ENCODE measurements around the gene KCNK4.
"Not testable (repeated sequence)": the region's sequence is repeated elsewhere in the genome, so short reads cannot be mapped to it uniquely, and the experiment has no call there.

Gene KCNK4

DNA sequence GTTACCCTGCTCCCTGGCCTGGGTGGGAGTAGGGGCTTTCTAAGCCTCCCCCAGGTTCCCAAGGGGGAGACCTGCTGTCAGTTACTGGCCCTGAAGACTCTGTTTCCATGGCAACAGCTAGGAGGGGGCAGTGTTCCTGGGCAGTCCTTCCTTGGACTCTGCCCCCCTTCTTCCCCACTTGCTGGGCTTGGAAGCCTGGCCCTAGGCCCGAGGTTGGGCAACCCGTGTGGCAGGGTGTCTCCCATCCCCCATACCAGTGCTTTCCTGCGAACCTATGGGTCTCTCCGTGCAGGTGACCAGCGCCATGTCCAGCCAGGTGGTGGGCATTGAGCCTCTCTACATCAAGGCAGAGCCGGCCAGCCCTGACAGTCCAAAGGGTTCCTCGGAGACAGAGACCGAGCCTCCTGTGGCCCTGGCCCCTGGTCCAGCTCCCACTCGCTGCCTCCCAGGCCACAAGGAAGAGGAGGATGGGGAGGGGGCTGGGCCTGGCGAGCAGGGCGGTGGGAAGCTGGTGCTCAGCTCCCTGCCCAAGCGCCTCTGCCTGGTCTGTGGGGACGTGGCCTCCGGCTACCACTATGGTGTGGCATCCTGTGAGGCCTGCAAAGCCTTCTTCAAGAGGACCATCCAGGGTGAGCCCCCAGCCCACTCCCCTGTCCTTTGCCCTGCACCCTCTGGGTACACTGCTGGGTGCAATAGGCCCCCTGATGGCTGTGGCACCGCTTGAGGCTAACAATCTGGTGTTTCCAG is 15.9 kb downstream of the KCNK4 start:
- DNase-seq (ENCODE audit: low spot score): no peak

DNA sequence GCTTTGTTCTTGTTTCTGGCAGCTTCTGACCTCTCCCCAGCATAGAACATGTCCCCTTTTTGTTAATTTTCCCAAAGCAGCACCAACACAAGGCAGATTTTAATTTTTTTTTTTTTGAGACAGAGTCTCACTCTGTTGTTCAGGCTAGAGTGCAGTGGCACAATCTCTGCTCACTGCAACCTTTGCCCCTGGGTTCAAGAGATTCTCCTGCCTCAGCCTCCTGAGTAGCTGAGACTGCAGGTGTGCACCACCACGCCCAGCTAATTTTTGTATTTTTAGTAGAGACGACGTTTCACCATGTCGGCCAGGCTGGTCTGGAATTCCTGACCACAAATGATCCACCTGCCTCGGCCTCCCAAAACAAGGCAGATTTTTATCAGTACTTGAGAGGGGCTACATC is 16.7 kb downstream of the KCNK4 start:
- DNase-seq (ENCODE audit: low spot score): not testable (repeated sequence)

GRCh38 chr11:64312947-64313346 is 21.8 kb downstream of the KCNK4 start:
- no peak for DNase-seq (ENCODE audit: low spot score)

DNA sequence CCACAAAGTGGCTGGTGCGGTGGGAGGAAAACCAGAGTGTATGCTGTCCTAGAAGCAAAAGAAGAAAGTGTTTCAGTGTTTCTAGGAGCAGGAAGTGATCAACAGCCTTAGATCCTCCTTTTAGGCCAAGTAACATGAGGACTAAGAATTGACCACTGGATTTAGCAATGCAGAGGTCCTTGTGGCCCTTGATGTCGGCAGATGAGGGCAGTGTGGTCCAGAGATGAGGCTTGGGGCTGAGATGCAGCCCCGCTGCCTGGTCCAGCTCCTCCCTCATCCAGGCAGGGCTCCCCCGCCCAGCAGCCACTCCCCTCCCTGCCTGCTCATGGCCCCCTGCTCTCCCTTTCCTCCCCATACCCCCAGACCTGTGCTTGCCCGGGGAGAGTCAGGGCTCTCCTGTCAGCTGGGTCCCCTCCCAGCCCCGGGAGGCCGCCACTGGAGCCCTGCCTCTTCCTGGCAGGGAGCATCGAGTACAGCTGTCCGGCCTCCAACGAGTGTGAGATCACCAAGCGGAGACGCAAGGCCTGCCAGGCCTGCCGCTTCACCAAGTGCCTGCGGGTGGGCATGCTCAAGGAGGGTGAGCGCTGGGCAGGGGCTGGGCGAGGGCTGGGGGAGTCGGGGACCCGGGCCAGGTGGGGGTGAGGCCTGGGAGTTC is 22.5 kb downstream of the KCNK4 start:
- no peak for DNase-seq (ENCODE audit: low spot score)

- no peak for DNase-seq (ENCODE audit: low spot score)
These were observed 23.2 kb downstream of the KCNK4 start for GRCh38 chr11:64314146-64314804.

- DNase-seq (ENCODE audit: low spot score): no peak
These were observed 23.9 kb downstream of the KCNK4 start for GRCh38 chr11:64314805-64315561.

- not testable (repeated sequence) for DNase-seq (ENCODE audit: low spot score)
These were observed 24.8 kb downstream of the KCNK4 start for GRCh38 chr11:64315667-64316526.

DNA sequence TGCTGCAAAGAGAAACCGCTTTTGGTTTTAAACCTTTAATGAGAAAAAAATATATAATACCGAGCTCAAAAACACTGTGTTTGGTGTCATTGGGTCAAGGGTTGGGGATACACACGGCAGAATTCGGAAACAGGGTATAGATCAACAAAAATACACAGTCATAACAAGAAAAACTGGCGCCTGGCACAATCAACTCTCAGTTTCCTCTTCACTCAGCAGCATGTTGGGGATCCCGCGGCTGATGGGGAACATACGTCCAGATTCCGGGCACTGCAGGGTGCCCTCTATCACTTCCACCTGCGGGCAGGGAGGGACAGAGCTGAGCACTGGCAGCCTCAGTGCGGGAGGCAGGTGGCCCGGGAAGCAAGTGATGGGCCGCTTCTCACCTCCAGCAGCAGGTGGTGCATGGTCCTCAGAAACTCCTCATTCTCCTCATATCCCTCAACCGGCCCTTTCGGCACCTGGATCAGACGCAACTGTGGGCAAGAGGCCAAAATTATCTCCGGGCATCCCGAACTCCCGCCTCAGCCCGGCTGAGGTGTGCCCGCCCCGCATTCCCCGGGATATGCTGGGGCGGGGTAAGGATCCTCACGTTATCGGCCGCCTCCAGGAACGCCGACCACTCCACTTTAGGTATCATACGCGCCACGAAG is 25.7 kb downstream of the KCNK4 start:
- no peak for DNase-seq (ENCODE audit: low spot score)

DNA sequence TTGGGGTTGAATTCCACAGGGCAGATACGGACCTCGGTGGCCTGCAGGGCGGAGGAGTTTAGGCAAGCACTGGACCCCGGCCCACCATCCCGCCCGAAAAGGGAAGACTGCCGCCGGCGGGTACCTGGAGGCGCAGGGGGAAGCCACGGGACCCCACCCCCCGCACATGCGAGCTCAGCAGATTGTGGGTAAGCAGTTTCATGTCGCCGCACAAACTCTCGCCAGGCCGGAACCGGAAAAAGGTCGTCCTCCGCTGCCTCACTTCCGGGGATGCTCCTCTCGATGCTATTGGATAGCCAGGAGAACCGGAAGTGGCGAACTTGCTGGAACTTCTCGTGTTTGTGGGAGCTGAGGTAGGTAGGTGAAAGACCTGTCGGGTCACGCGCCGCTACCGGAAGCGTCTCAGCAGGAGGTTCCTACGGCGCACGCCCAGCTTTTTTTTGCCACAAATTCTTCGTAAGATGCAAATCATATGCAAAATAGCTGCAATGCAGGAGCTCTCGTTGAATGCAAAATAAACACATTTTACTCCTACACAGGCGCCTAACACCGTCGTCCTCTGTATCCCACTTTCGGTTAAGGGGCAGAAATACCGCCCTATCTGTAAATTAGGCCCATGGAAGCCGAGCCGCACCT is 26.3 kb downstream of the KCNK4 start, which contains the start of gene TRMT112:
TSS of gene TRMT112 (minus strand) at position 235 of the 636 bp plus-strand sequence. CDS start at position 202, 33 bp downstream.
- DNase-seq (ENCODE audit: low spot score): peak; percentile 92

DNA sequence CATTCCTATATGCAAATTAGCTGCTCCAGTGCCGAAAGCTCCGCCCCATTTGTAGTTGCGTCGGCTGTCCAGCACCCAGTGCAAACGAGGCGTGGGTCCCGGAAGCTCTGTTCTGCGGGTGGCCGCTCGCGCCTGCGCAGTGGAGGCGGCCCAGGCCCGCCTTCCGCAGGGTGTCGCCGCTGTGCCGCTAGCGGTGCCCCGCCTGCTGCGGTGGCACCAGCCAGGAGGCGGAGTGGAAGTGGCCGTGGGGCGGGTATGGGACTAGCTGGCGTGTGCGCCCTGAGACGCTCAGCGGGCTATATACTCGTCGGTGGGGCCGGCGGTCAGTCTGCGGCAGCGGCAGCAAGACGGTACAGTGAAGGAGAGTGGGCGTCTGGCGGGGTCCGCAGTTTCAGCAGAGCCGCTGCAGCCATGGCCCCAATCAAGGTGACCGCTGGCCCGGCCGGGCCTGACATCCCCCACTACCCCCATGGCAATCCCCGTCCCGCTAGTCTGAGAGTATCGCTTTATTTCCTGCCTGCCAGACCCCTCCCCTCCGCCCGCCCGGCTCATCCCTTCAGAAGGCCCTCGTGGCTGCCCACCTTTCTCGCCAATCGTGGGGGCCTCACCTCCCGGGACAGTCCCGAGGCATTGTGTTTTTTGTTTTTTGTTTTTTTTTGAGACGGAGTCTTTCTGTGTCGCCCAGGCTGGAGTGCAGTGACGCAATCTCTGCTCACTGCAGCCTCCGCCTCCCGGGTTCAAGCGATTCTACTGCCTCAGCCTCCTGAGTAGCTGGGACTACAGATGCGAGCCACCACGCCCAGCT is 27.1 kb downstream of the KCNK4 start, which contains the start of gene PRDX5:
TSS of gene PRDX5 (plus strand) at position 161 of the 805 bp plus-strand sequence. CDS start at position 256, 95 bp downstream.
- peak; percentile 96 for DNase-seq (ENCODE audit: low spot score)

GRCh38 chr11:64318766-64319761 is 28.0 kb downstream of the KCNK4 start:
- DNase-seq (ENCODE audit: low spot score): no peak

DNA sequence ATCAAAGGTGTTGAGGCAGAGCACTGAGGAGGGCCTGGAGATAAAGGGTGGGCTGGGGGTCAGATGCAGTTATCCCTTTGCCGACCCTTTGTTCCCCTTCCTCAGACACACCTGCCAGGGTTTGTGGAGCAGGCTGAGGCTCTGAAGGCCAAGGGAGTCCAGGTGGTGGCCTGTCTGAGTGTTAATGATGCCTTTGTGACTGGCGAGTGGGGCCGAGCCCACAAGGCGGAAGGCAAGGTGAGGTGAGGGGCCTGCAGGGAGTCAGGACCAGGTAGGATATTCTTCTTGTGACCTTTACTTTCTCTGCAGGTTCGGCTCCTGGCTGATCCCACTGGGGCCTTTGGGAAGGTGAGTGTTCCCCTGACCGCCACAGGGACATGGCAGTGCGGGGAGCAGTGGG is 29.5 kb downstream of the KCNK4 start:
- no peak for DNase-seq (ENCODE audit: low spot score)

- DNase-seq (ENCODE audit: low spot score): no peak
These were observed 29.9 kb downstream of the KCNK4 start for GRCh38 chr11:64321026-64321425.

- no peak for DNase-seq (ENCODE audit: low spot score)
These were observed 30.4 kb downstream of the KCNK4 start for GRCh38 chr11:64321533-64321932.

GRCh38 chr11:64322925-64323260 is 31.8 kb downstream of the KCNK4 start:
- DNase-seq (ENCODE audit: low spot score): no peak

DNA sequence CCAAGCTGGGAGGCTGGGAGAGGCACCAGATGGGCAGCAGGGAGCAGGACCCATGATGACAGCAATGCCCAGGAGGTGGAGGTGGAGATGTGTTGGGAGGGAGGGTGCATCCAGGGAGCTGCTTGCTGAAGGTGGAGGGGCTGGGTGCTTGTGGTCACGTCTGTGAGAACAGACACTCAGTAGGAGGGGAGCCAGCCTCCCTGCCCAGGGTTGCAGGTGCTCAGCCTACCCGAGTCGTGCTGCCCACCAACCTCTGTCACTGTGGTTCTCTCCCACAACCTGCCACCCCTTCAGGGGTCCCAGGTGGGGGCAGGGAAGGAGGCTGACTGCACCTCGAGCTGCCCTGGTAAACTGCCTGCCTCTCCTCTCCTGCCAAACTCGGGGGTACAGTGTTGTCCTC is 32.3 kb downstream of the KCNK4 start:
- no peak for DNase-seq (ENCODE audit: low spot score)

DNA sequence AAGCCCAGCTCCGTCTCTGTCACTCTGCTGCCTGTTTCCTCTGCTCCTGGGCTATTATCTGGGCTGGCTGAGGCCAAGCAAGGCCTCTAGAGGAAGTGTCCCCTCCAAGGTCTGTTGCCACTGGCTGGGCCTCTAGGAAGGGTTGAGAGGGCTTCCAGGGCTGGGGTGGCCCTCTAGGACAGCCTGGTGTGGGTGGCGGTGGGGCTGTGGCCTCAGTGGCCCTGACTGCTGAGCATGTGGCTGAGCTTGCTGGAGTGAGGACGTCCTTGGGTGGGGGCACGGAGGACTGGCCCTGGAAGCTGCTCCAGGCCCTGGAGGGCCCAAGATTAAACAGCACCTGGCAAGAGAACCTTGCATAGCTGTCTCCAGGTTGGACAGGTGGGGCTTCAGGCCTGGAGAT is 32.9 kb downstream of the KCNK4 start:
- DNase-seq (ENCODE audit: low spot score): not testable (repeated sequence)

Data from ecto neural progenitor cell (in vitro differentiated cells).